Endodermal cell (in vitro differentiated cells): ENCODE data around the gene COX6A2. TPM values are rescaled to one million over a fixed set of nuclear protein-coding genes. Genes with fewer than 3 reads are reported as not detected.
A peak's percentile ranks its signal among the peaks of the same experiment; 100 is the strongest.

Source experiments
- DNase-seq: peaks from one replicate; pipeline ENCODE4 v3.0.0-alpha.2; 2017
- H3K27ac ChIP-seq: 2 replicates; pipeline ENCODE4 v1.5.1; 2013; ENCODE audit warnings: mild to moderate bottlenecking, low read depth, low read length, moderate library complexity
- H3K27me3 ChIP-seq: 2 replicates; pipeline ENCODE4 v1.6.1; 2013; ENCODE audit warnings: mild to moderate bottlenecking, low read length, moderate library complexity; ENCODE audit not compliant: insufficient read depth, control insufficient read depth, poor library complexity, severe bottlenecking
- H3K36me3 ChIP-seq: 2 replicates; pipeline ENCODE4 v1.7.0; 2013; ENCODE audit warnings: mild to moderate bottlenecking, low read length, moderate library complexity; ENCODE audit not compliant: control insufficient read depth, insufficient read depth
- H3K4me1 ChIP-seq: one replicate; pipeline ENCODE4 v1.7.0; 2013; ENCODE audit warnings: low read length; ENCODE audit not compliant: control insufficient read depth, insufficient read depth
- H3K4me3 ChIP-seq: 2 replicates; pipeline ENCODE4 v1.5.1; 2013; ENCODE audit warnings: mild to moderate bottlenecking, low read length, moderate library complexity
- H3K9ac ChIP-seq: 2 replicates; pipeline ENCODE4 v1.6.1; 2013; ENCODE audit warnings: mild to moderate bottlenecking, low read length, moderate library complexity; ENCODE audit not compliant: poor library complexity, severe bottlenecking; ENCODE audit errors: extremely low read depth
- H3K9me3 ChIP-seq: 2 replicates; pipeline ENCODE4 v1.6.1; 2013; ENCODE audit warnings: mild to moderate bottlenecking, low read length, moderate library complexity; ENCODE audit not compliant: control insufficient read depth
- H3K27ac Mint-ChIP-seq: 2 replicates; pipeline ENCODE4 v1.8.0; 2020; ENCODE audit warnings: mixed read lengths
- H3K27me3 Mint-ChIP-seq: 2 replicates; pipeline ENCODE4 v1.8.0; 2021; ENCODE audit warnings: mild to moderate bottlenecking, mixed read lengths; ENCODE audit not compliant: insufficient read depth
- H3K36me3 Mint-ChIP-seq: 2 replicates; pipeline ENCODE4 v1.8.0; 2020; ENCODE audit warnings: low read depth, mixed read lengths
- H3K4me1 Mint-ChIP-seq: 2 replicates; pipeline ENCODE4 v1.8.0; 2020; ENCODE audit warnings: mixed read lengths
- H3K4me3 Mint-ChIP-seq: 2 replicates; pipeline ENCODE4 v1.8.0; 2020; ENCODE audit warnings: mild to moderate bottlenecking, moderate library complexity, mixed read lengths
- H3K9me3 Mint-ChIP-seq: 2 replicates; pipeline ENCODE4 v1.8.0; 2020; ENCODE audit warnings: mild to moderate bottlenecking, mixed read lengths
- WGBS, 2 experiments: methylation state at CpG; one replicate each; pipeline versions ENCODE4 v1.1.5 to v1.1.7; 2013; ENCODE audit warnings: missing lambda C conversion rate in 2 of 2, mixed read lengths in 1 of 2; ENCODE audit not compliant: insufficient coverage in 1 of 2, insufficient read length in 1 of 2; 5-methylcytosine and 5-hydroxymethylcytosine counted together
- total RNA-seq, 2 donors: library from RNA; stranded (reverse); fragmentation: NEBNext Ultra II Directional in 1 of 2; extraction: Animal tissue kit (Norgen Biotek cat#: 25700) in 1 of 2; gene quantifications; 2 replicates in 1 of 2; 3 replicates in 1 of 2; pipeline ENCODE4 v1.2.1, GENCODE V29; 2021
- TF ChIP-seq, protein P1 (sequence below): fragments of 200-600 bp; sonication (generic); conservative IDR thresholded peaks from 2 replicates; pipeline ENCODE4 v1.5.0; 2021; ENCODE audit warnings: antibody characterized with exemption, mild to moderate bottlenecking

Gene COX6A2
- total RNA-seq, 2 donors from 2014 or later, result not detected

DNA sequence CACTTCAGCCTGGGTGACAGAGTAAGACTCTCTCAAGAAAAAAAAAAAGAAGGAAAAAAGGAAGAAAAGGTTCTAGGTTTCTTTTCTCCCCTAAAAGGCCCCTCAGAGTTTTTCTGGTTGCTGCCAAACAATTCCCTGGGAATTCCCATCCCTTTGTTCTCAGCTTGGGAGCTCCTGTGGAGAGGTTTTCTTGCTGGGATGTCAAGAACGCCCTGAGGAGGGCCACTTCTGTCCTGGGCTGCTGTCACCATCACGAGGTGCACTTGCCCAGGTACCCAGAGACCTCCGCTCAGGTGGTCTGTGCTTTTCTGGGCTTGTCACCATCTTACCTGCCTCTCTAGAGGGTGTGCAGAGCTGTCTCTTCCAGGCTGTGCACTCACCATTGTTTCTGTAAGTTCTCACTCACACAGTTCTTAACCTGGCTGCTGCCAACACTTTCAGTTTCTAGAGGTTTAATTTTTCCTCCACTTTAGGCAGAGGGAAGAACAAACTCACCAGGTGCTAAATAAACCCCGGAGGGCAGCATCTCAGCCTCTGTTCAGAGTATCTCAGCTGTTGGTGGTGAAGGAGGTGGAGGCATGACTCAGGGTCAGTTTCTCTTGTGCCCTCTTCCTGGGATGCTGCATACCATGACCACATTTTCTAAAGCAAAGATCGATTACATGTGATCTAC is 2.4 kb upstream of the COX6A2 start:
- no peak overlapping the region for H3K27ac ChIP-seq
- Mint-ChIP-seq H3K27ac (no peak overlapping the region), H3K36me3 (no peaks in the 10 kb centered on the region), H3K9me3 (peaks cover 4% of the 10 kb centered on the region), H3K27me3 (peaks cover 41% of the 10 kb centered on the region), H3K4me1 (no peaks in the 10 kb centered on the region), H3K4me3 (no peak overlapping the region)
- no peaks in the 10 kb centered on the region for H3K9me3 ChIP-seq
- H3K4me3 ChIP-seq, result no peak overlapping the region
- 47 to 61% methylated on average over 4 to 5 of the region's 5 CpGs for WGBS, 2 experiments
- DNase-seq, result peak; percentile 61
- H3K9ac ChIP-seq, result no peak overlapping the region
- TF ChIP-seq, protein P1, sequence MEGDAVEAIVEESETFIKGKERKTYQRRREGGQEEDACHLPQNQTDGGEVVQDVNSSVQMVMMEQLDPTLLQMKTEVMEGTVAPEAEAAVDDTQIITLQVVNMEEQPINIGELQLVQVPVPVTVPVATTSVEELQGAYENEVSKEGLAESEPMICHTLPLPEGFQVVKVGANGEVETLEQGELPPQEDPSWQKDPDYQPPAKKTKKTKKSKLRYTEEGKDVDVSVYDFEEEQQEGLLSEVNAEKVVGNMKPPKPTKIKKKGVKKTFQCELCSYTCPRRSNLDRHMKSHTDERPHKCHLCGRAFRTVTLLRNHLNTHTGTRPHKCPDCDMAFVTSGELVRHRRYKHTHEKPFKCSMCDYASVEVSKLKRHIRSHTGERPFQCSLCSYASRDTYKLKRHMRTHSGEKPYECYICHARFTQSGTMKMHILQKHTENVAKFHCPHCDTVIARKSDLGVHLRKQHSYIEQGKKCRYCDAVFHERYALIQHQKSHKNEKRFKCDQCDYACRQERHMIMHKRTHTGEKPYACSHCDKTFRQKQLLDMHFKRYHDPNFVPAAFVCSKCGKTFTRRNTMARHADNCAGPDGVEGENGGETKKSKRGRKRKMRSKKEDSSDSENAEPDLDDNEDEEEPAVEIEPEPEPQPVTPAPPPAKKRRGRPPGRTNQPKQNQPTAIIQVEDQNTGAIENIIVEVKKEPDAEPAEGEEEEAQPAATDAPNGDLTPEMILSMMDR, result no peak
- H3K4me1 ChIP-seq, result peaks cover 4% of the 10 kb centered on the region
- no peaks in the 10 kb centered on the region for H3K36me3 ChIP-seq
- no peaks in the 10 kb centered on the region for H3K27me3 ChIP-seq

DNA sequence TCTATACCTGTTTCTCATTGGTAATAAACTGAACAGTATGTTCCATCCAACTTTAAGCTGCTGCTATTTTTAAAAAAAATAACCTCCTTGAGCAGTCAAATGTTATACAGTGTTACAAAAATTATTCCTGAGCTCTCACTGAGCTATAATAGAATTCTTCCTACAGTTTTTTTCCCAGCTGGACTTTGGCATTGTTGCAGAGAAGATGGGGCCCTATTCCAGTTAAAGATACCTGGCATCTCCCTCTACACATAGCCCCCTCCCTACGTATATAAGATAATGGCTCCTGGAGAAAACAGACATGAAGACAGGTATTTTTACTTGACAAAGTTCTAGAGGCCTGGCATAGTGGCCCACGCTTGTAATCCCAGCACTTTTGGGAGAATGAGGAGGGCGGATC is 1.6 kb upstream of the COX6A2 start:
- Histone ChIP-seq H3K4me3 (no peak overlapping the region), H3K27me3 (no peaks in the 10 kb centered on the region), H3K9me3 (no peaks in the 10 kb centered on the region), H3K4me1 (peaks cover 4% of the 10 kb centered on the region), H3K27ac (no peak overlapping the region), H3K9ac (no peak overlapping the region), H3K36me3 (no peaks in the 10 kb centered on the region)
- TF ChIP-seq, protein P1, result no peak
- H3K4me3 Mint-ChIP-seq, result no peak overlapping the region
- H3K9me3 Mint-ChIP-seq, result peaks cover 4% of the 10 kb centered on the region
- 86 to 96% methylated on average over 3 of the region's 3 CpGs for WGBS, 2 experiments
- no peaks in the 10 kb centered on the region for H3K4me1 Mint-ChIP-seq
- peaks cover 46% of the 10 kb centered on the region for H3K27me3 Mint-ChIP-seq
- H3K27ac Mint-ChIP-seq, result no peak overlapping the region
- DNase-seq, result no peak
- no peaks in the 10 kb centered on the region for H3K36me3 Mint-ChIP-seq

DNA sequence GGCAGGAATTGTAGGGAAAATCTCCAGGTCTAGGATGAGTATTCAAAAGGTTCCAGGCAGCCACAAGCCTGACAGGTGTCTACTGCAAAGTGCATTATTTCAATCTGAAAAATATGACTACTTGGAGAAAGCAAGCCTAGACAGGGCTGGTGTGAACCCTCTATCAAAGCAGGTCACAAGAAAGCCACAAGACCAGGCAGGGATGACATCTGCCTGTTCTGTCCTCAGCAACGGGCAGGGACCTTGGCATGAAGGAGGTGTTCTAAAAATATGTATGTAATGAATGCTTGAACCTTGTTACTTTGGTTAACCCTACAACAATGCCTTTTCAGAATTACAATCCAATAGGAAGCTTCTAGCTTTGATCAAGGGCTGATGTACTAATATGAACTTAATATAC is 1.2 kb upstream of the COX6A2 start:
- WGBS, 2 experiments, result 100% methylated on average over 1 of the region's 1 CpG; no CpG with 5 or more reads in 1 of the 2 experiments
- H3K27me3 Mint-ChIP-seq, result peaks cover 50% of the 10 kb centered on the region
- no peaks in the 10 kb centered on the region for H3K4me1 Mint-ChIP-seq

More for the DNA sequence above, 1.2 kb upstream of the COX6A2 start:
- no peaks in the 10 kb centered on the region for H3K27me3 ChIP-seq
- H3K4me3 ChIP-seq, result no peak overlapping the region
- DNase-seq, result no peak
- no peaks in the 10 kb centered on the region for H3K36me3 ChIP-seq
- no peak overlapping the region for H3K4me3 Mint-ChIP-seq
- H3K27ac Mint-ChIP-seq, result no peak overlapping the region
- H3K9me3 Mint-ChIP-seq, result peaks cover 4% of the 10 kb centered on the region
- H3K36me3 Mint-ChIP-seq, result no peaks in the 10 kb centered on the region
- peaks cover 4% of the 10 kb centered on the region for H3K4me1 ChIP-seq
- H3K9me3 ChIP-seq, result no peaks in the 10 kb centered on the region
- no peak overlapping the region for H3K27ac ChIP-seq
- TF ChIP-seq, protein P1, result no peak
- H3K9ac ChIP-seq, result no peak overlapping the region
